AG10803 (cell line): ENCODE results near the gene ANKK1.

Experiments
- DNase-seq: peaks from one replicate; pipeline ENCODE4 v3.0.0; 2010; ENCODE audit warnings: low read depth
- H3K4me3 ChIP-seq: 2 replicates; pipeline ENCODE4 v1.5.1; 2011; ENCODE audit warnings: mild to moderate bottlenecking, low read length, control low read depth
- CTCF ChIP-seq: conservative IDR thresholded peaks from 2 replicates; pipeline ENCODE4 v1.5.1; 2011; ENCODE audit warnings: mild to moderate bottlenecking, low read length, control low read depth, inconsistent platforms

The ANKK1 gene

GRCh38 chr11:113417428-113417827, 29.8 kb downstream of the ANKK1 start:
- no peak overlapping the region for H3K4me3 ChIP-seq
- no peak for DNase-seq
- no peak for TF ChIP-seq CTCF

- DNase-seq, result no peak
- H3K4me3 ChIP-seq, result no peak overlapping the region
- TF ChIP-seq CTCF, result no peak
Measured at GRCh38 chr11:113419454-113420003, 31.9 kb downstream of the ANKK1 start.

GRCh38 chr11:113420808-113421207, 33.2 kb downstream of the ANKK1 start:
- no peak for DNase-seq
- H3K4me3 ChIP-seq, result no peak overlapping the region
- no peak for TF ChIP-seq CTCF

- no peak for TF ChIP-seq CTCF
- no peak overlapping the region for H3K4me3 ChIP-seq
- DNase-seq, result no peak
Measured at GRCh38 chr11:113426686-113427085, 39.1 kb downstream of the ANKK1 start.

GRCh38 chr11:113431746-113432145, 44.2 kb downstream of the ANKK1 start:
- H3K4me3 ChIP-seq, result no peak overlapping the region
- no peak for DNase-seq
- no peak for TF ChIP-seq CTCF

- TF ChIP-seq CTCF, result no peak
- H3K4me3 ChIP-seq, result no peak overlapping the region
- DNase-seq, result no peak
Measured at GRCh38 chr11:113435190-113435968, 47.8 kb downstream of the ANKK1 start.

- TF ChIP-seq CTCF, result no peak
- no peak for DNase-seq
- H3K4me3 ChIP-seq, result no peak overlapping the region
Measured at GRCh38 chr11:113436672-113437252, 49.2 kb downstream of the ANKK1 start.
